ENCODE results near the gene PDCD7.
"Not testable (repeated sequence)": the region's sequence is repeated elsewhere in the genome, so short reads cannot be mapped to it uniquely, and the experiment has no call there.

The PDCD7 gene

DNA sequence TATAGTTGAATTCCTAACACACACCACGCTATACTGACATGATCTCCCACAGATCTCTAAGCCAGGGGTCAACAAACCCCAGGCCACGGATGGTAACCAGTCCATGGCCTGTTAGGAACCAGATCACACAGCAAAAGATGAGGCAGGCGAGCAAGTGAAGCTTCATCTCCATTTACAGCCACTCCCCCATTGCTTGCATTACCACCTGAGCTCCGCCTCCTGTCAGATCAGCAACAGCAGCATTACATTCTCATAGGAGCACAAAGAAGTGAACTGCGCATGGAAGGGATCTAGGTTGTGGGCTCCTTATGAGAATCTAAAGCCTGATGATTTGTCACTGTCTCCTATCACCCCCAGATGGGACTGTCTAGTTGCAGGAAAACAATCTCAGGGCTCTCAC, 2.7 kb downstream of the PDCD7 start:
- DNase-seq (ENCODE audit: low spot score), result no peak

DNA sequence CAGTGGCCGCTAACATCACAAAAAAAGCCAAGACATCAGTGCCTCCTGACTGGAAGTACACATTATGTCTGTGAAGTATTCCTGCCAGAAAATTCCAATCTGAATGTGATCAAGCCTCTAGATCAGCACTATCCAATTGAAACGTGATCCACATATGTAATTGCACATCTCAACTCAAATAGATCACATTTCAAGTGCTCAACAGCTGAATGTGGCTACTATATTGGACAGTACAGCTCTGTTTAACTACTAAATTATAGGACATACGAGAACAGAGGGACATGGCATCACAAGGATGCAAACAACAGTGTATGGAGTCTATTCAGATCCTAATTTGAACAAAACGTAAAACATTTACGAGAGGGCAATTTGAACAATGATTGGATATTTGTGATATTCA, 18.1 kb downstream of the PDCD7 start:
- DNase-seq (ENCODE audit: low spot score), result no peak

DNA sequence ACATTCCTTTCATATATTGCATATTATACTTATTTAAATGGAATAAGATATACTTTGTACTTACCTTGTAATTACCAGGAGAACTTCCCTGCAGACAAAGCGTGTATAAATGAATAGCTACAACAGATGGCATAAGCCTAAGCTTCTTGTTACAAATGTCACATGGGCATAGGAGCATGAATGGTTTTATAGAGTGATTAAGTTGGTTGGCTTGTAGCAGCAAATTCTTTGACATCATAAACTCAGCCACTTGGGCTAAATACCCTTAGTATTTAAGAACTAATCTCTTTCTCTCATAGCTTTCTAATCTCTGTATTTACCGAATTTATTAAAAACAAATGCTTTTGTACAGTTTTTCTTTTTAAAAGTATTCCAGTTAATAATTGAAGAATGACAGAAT, 18.5 kb downstream of the PDCD7 start, which contains the start of gene UBAP1L:
Gene UBAP1L, minus strand, starts transcription at position 115 of the 400 bp plus-strand sequence. CDS start 8,985 bp downstream, outside the sequence.
- DNase-seq (ENCODE audit: low spot score), result no peak

DNA sequence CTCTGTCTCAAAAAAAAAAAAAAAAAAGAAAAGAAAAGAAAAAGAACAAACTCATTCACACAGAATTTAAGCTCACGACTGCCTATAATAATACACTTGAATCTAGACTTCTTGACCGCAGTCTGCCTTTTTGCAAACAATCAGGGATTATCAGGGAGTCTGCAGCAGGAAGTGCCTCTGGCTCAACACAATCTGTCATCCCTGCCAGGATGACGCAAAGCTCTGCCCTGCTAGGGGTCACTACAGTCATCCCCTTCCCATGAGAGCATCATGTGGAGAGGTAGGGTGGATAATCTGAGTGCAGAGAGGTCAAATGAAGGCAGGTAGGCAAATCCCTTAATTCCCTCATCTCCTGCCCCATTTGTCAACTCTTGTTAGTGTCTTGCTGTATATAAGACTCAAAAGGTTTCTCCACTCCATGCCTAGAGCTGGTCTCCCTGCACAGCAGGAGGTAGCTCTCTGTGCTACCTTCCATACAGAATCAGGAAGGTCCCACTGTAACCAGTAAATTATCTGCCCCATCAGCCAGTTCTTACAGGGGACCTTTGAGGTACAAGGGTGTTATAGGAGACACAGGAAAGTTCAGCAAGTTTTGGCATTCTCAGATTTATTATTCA, 22.8 kb downstream of the PDCD7 start:
- DNase-seq (ENCODE audit: low spot score), result no peak

DNA sequence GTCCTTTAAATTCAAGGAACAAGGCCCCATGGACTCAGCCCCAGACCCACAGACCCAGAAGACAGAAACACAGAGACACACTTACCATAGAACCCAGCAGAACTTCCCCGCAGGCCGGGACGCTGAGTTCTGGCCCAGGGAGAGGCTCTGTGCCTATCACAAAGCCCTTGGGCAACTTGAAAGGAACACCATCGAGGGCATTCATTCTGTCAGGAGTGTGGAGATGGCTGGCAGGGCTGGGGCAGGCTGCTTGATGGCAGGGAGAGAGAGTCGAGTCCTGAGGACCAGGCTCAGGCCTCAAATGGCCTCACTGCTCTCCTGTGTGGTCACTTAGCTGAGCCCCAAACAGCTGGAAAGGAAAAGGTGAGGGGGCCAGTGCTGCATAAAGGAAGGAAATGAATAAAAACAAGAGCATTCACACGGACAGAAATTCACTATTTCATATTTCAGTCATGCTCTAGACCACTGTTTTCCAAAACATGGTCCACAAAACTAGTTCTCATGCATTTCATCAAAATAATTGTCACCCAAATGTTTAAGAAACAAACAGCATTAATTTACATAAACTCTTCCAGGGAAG, 27.5 kb downstream of the PDCD7 start:
- no peak for DNase-seq (ENCODE audit: low spot score)

DNA sequence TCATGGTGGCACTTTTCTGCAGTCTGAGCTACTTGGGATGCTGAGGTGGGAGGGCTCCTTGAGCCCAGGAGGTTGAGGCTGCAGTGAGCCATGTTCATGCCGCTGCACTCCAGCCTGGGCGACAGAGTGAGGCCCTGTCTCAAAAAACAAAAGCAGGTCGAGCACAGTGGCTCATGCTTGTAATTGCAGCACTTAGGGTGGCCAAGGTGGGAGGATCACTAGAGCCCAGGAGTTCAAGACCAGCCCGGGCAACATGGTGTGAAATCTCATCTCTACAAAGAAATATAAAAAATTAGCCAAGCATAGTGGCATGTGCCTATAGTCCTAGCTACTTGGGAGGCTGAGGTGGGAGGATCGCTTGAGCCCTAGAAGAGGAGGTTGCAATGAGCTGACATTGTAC, 28.6 kb downstream of the PDCD7 start:
- no peak for DNase-seq (ENCODE audit: low spot score)

DNA sequence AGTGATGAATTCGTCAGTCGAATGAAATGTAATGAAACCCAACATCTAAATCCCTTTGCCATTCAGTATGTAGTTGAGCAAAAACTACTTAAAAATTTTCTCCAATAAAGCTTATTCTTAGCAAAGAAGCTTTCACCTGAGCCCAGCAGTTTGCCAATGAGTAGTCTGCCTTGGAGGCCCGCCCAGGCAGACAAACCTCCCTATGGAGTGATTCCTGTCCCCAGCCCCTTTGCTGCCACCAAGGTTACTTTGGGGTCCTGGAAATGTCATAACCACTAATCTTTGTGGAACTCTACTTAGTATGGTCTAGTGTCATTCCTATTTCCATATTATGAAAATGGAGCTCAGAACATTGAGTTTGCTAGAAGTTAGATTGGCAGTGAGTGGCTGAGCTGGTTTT, 30.7 kb downstream of the PDCD7 start:
- no peak for DNase-seq (ENCODE audit: low spot score)

DNA sequence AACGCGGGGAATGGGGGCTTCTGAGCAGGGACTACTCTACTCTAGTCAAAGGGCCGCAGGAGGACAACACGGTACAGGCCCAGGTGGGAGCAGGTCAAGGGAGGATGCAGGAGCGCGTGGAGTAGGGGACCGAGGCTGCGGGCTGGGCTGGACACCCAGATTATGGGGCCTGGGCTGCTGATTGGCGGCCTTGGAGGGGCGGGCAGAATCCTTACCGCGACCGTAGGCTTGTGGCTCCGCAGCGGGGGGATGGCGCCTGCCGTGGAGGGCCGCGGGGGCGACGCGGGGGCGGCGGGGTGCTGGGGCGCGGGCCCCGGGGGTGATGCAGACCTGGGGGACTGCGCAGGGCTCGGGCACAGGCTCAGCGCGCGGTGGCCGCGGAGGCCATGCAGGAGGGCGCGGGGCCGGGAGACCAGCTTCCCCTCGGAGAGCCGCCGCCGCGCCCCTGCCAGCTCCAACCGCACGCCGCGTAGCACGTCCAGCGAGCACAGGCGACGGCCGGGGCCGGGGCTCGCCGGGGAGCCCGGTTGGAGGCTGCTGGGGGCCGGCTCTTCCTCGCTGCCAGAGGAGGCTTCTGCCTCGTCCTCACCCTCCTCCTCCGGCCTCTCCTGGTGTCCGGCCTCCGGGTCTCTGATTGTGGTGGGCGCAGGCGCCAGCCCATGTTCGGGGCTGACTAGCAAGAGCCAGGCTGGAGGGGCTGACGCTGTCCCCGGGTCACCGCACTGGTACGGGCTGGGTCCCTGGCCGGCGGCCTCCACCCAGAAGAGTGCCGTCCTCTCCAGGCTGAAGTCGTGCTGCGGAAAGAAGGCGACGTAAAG, 31.5 kb downstream of the PDCD7 start:
- DNase-seq (ENCODE audit: low spot score), result no peak

DNA sequence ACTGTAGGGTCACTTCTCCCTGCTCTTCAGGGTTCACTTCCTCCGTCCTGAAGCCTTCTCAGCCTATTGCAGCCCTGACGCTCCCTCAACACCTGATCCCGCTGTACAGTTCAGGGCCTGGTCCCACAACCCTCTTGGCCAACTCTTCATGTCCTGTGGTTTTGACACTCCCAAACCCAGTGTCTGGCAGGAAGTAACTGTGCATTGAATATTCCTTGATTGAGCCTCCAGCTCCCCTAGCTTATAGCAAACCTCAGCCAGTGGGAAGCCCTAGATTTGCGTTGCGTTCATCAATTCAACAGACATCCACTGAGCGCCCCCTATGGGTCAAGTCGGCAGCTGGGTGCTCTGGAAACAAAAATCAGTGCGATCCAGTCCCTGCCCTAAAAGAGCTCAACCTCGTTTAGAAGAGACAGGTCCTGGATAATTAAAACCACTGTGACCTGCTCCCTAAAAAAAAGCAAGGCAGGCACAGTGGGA, 32.2 kb downstream of the PDCD7 start:
- peak; percentile 47 for DNase-seq (ENCODE audit: low spot score)

DNA sequence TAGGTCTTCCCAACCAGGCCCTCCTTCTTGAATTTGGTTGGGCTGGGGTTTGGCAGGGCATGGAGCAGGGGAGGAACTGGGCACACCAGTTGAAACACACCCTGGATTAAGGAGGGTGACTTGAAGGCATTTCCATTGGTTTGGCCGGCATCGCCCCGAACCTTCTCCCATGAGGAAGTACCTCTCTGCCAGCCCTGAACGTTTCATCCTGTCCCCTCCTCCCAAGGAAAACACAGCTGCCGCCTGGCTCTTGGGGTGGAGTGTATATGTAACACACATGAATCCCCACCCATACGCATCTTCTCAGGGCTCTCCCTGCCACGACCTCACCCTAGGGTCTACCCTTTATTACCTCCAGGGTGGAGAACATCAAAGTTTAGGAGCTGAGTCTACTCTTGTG, 33.2 kb downstream of the PDCD7 start:
- DNase-seq (ENCODE audit: low spot score), result no peak

DNA sequence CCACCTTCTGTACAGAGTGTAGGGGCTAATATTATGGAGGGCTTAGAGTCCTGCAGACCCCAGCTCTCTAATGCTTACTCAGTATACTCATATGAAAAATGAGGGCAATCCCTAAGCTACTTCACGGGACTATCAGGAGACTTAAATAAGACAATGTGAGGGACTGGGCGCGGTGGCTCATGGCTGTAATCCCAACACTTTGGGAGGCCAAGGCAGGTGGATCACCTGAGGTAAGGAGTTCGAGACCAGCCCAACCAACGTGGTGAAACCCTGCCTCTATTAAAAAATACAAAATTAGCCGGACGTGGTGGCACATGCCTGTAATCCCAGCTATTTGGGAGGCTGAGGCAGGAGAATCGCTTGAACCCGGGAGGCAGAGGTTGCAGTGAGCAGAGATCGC, 33.8 kb downstream of the PDCD7 start:
- DNase-seq (ENCODE audit: low spot score), result not testable (repeated sequence)

DNA sequence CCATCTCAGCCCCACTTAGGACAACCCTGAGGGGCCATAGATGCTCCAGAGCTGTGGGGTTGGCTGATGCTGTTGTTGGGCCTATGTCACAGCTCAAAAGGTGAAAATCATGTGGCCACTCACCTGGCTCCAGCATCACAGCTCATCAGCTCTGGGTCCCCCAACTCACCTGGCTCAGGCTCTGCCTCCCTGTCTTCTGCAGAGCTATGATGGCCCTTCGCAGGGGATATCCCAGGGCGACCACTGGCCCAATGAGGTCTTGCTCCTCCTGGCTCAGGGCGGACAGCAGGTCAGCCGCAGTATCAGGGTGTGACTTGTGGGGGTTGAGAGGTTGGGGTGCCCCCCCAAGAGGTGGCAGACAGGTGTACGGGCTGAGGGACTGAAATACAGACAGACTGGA, 34.3 kb downstream of the PDCD7 start:
- no peak for DNase-seq (ENCODE audit: low spot score)

DNA sequence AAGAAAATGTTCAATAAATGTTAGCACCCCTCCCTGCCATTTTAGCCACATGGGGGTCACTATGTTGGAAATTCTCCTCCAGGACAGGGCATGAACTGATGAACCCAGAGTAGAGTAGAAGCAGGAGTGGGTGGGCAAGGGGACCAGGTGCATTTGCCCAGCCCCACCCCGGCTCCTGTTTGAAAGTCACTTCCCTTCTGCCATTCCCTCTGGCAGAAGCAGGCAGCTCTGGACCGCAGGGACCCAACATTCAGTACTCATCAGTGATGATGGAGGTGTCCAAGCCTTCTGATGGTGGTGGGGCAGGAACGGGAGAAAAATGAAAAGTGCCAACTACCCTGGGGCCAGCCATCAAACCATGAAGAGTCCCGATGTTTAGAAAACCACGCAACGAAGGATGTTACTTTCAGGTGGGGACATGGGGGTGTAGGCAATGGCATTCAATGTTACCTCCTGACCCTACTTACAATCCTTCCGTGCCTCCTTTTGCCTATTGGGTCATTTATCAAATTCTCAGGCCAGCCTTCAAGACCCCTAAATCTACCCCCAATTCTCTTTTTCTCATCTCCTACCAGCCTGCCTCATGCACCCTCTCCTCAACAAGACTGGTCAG, 35.9 kb downstream of the PDCD7 start:
- DNase-seq (ENCODE audit: low spot score), result no peak

DNA sequence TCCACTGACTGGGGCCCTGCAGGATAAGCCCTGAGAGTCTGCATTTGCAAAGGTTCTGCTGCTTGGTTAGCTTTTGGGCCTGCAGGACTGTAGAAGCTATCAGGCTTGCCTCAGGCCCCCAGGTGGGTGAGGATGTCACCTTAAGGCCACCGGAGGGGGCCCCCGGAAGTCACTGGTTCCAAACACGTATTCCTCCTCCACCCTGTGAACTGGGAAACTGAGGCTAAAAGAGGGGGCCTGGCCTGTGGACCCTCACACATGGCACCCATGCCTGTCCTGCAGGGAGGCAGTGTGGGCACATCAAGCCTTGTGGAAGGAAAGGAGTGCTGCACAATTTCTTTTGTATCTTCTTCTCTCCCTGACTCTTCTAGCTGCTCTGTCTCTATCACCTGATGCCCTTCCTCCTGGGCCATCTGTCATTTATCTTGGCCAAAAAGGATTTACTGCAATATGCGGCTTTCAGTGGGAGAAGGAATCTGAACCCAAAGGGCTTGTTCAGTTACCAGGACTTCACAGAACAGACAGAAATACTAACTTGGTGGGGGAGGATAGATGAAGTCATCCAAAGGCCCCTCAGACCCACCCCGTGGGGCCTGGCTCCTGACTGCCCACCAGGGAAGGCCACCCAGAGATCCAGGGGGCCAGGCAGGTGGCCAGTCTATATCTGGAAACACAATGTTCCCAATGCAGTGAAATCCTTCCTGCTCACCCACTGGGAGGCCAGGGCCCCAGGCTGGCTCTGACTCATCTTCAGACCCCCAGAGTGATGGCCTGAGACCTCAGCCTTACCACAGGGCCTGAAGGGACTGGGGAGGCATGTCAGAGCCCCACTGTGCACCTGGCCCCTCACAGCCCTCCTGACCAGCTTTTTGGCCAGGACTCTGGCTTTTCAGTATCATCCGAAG, 36.9 kb downstream of the PDCD7 start:
- no peak for DNase-seq (ENCODE audit: low spot score)

DNA sequence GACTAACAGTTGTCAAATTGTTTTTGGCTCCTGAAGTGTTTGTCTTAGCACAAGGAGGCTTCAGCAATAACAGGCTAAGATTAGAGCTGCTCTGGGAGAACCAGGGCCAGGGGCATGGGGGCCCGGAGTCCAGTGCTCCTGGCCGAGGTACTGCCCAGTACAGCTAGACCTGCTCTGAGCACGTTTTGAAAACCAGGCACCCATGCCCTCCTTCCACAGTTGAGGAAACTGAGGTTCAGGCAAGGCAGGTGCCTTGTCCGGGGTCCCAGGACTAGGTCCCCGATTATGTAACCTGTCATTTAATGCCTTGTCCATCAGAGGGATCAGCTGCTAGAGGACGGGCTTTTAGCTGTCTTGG, 37.9 kb downstream of the PDCD7 start:
- DNase-seq (ENCODE audit: low spot score), result no peak

DNA sequence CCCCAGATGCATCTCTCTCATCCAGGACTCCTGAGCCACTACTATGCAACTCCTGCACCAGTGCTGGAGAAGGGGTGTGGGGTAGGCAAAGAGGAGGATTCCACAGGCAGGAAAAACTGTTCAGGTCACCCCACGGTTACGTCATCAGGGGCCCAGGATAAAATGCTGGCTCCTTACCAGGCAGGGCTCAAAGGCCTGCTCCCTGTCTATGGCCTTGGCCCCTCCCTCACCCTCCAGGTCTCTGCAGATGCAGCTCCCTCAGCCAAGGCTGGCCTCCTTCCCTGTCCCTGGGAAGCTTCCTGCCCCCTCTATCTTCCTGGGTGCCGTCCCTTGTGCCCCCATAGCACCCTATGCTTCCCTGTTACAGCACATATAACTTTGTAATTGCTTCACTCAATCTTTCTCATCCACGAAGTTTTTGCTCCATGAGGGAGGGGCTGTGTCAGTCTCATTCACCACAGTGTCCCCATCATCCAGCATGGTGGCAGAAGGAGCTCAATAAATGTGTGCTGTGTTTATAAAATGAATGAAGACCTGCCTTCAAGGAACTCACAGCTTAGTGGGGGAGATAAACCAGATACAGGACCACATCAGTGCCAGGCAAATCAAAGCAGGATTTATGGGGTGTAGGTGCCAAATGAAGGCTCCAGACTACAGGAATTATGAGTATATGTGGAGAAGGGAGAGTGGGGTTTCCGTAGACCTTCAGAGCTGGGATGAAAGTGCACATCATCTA, 38.4 kb downstream of the PDCD7 start:
- DNase-seq (ENCODE audit: low spot score), result no peak

DNA sequence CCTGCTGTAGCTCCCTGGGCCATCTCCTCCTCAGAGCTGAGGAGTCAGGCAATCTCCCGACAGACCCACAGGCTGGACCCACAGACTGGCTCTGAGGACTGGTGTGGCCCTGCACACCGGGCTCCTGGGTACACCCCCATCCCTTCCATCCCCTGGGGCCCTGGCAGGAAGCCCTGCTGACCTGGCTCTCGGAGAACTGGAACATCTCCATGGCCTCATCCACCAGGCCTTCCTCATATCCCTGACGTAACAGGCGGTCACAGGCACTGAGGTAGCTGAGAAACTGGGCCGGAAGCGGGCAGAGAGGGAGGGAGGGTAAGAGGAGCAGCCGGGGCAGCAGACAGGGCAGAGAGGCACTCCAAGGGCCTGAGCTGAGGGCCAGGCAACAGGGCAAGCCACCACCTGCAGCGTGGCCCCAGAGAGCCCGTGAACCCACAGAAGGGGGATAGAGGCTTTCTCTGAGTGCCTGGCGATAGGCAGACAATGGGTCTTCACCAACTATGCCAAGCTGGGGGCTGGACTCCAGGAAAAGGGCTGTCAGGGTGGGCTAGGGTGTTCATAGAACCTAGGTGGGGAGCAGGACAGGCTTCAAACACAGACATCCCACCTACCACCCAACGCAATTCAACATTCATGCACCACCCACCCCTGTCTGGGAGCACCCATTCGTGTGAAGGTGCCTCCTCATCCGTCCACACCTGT, 39.2 kb downstream of the PDCD7 start:
- DNase-seq (ENCODE audit: low spot score), result no peak

DNA sequence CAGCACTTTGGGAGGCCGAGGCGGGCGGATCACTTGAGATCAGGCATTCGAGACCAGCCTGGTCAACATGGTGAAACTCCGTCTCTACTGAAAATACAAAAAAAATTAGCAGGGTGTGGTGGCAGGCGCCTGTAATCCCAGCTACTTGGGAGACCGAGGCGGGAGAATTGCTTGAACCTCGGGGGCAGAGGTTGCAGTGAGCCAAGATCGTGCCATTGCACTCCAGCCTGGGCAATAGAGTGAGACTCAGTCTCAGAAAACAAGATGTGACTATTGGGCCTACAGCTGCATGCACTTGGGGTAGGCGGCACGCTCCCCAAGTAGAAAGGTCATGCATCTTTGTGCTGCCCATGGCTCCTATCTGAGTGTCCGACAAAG, 39.8 kb downstream of the PDCD7 start:
- not testable (repeated sequence) for DNase-seq (ENCODE audit: low spot score)

DNA sequence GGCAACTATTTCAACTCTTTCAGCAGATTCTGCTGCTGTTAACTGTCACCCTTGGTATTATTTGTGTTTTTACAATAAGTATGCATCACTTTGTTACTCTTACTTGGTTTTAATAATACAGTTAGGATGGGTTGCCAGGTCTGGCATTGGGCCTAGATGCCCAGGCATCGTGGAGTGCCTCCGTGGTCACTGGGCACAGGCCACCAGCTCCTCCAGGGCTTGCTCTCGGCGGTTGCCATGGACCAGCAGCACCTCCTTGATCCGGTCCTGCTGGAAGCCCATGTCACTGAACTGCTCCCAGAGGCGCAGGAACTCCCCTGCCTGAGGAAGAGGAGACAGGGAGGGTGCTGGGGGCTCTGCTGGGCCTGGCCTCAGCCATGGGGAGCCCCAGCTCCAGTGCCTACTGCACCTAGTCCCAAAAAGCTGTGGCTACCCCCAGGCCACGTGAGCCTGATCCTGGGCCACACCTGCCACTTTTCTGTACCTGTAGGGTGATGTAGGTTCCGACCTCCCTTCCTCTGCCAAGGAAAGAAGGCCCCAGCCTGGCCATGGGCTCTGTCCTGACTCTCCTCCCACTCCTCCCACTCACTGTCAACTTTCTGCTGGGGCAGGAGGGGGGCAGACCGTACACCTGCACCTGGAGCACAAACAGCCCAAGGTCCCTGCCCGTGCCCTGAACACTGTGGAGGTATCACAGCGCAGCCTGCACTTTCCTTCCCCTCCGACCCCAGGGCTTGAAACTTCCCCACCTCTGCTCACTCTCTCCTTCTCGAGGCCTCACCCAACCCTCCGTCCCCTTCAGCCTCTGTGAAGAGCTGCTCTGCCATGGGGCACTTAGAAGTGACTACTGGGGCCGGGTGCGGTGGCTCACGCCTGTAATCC, 40.5 kb downstream of the PDCD7 start:
- DNase-seq (ENCODE audit: low spot score), result no peak

All from globus pallidus (tissue), 1 donor.